Measurements from ENCODE around the gene SIM2.

- no peak for TF ChIP-seq POLR2AphosphoS5 (IDR thresholded peaks at IDR 0.05; ENCODE audit: low read depth)
- no peak for TF ChIP-seq CTCF (IDR thresholded peaks at IDR 0.05; ENCODE audit: insufficient read depth, low read length)
- TF ChIP-seq GABPA (IDR thresholded peaks at IDR 0.05; ENCODE audit: low read depth): no peak
- no peak for TF ChIP-seq REST (IDR thresholded peaks at IDR 0.05; ENCODE audit: insufficient replicate concordance, low read depth)
Observed at GRCh38 chr21:36698981-36699545, at the start of gene SIM2.
